ENCODE measurements around the gene GRIK4. TPM values are rescaled to one million over a fixed set of nuclear protein-coding genes. Genes with fewer than 3 reads are reported as not detected.

Gene GRIK4
- polyA plus RNA-seq, 1 experiment = 0.55 TPM

DNA sequence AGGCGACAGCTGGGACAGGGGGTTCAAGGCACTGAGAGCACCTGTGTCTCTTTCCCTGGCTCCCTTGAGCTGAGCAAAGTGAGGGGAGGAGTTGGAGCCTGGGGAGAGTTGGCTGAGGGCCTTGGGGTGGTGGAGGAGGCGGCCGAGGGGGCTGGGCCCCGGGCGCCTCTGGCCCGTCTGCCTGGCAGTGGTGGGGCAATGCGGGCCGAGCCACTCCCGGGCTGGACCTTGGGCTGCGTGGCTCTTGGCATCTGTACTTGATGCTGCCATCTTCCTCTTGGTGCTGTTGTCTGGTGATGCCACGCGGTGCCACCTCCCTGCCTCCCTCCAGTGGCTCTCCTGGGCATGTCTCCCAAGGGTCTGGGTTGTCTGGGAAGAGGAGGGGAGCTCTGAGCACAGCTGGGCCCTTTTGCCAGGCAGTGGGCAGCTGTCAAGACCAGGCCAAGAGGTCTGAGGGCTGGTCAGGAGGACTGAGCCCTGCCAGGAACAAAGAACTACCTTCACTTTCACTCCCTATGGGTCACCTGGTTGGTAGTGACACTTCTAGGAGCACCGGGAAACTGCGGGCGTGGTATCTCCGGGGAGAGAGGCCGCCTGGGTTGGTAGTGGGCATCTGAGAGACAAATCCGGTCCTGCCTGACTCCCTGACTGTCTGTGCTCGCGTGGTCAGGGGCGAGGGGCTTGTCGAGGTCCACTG, 1.3 kb downstream of the GRIK4 start:
- H3K9me3 ChIP-seq (ENCODE audit: control insufficient read depth, insufficient read depth, low read length) = no peaks in the 10 kb centered on the region
- DNase-seq (ENCODE audit: low read depth, low spot score) = no peak
- no peak overlapping the region for H3K4me3 ChIP-seq (ENCODE audit: low read depth, low read length)
- H3K27ac ChIP-seq (ENCODE audit: low read depth, low read length) = no peak overlapping the region
- peaks cover 6% of the 10 kb centered on the region for H3K27me3 ChIP-seq (ENCODE audit: control insufficient read depth, insufficient read depth, low read length)
- TF ChIP-seq, protein P1, sequence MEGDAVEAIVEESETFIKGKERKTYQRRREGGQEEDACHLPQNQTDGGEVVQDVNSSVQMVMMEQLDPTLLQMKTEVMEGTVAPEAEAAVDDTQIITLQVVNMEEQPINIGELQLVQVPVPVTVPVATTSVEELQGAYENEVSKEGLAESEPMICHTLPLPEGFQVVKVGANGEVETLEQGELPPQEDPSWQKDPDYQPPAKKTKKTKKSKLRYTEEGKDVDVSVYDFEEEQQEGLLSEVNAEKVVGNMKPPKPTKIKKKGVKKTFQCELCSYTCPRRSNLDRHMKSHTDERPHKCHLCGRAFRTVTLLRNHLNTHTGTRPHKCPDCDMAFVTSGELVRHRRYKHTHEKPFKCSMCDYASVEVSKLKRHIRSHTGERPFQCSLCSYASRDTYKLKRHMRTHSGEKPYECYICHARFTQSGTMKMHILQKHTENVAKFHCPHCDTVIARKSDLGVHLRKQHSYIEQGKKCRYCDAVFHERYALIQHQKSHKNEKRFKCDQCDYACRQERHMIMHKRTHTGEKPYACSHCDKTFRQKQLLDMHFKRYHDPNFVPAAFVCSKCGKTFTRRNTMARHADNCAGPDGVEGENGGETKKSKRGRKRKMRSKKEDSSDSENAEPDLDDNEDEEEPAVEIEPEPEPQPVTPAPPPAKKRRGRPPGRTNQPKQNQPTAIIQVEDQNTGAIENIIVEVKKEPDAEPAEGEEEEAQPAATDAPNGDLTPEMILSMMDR (IDR thresholded peaks at IDR 0.05; ENCODE audit: low read depth, low read length) = 0 out of 2 replicates have a peak, but pooled peaks have one; percentile 15
- ChIA-PET CTCF (interaction anchor here (0.6 to 8.3 kb wide), 3 partner anchors 173 to 453 kb away, joined by 3 to 121 read pairs (median 3); no protein-coding TSS in a partner anchor), POLR2A (no interaction called here)

GRCh38 chr11:120513436-120514315, 2.1 kb downstream of the GRIK4 start:
- DNase-seq (ENCODE audit: low read depth, low spot score) = no peak
- Histone ChIP-seq H3K27me3 (ENCODE audit: control insufficient read depth, insufficient read depth, low read length) (peaks cover 6% of the 10 kb centered on the region), H3K27ac (ENCODE audit: low read depth, low read length) (no peak overlapping the region), H3K9me3 (ENCODE audit: control insufficient read depth, insufficient read depth, low read length) (no peaks in the 10 kb centered on the region), H3K4me3 (ENCODE audit: low read depth, low read length) (no peak overlapping the region)
- ChIA-PET POLR2A (no interaction called here), CTCF (interaction anchor here (0.6 to 8.3 kb wide), 3 partner anchors 172 to 681 kb away, joined by 3 to 121 read pairs (median 3); no protein-coding TSS in a partner anchor)
- TF ChIP-seq, protein P1 (IDR thresholded peaks at IDR 0.05; ENCODE audit: low read depth, low read length) = no peak

DNA sequence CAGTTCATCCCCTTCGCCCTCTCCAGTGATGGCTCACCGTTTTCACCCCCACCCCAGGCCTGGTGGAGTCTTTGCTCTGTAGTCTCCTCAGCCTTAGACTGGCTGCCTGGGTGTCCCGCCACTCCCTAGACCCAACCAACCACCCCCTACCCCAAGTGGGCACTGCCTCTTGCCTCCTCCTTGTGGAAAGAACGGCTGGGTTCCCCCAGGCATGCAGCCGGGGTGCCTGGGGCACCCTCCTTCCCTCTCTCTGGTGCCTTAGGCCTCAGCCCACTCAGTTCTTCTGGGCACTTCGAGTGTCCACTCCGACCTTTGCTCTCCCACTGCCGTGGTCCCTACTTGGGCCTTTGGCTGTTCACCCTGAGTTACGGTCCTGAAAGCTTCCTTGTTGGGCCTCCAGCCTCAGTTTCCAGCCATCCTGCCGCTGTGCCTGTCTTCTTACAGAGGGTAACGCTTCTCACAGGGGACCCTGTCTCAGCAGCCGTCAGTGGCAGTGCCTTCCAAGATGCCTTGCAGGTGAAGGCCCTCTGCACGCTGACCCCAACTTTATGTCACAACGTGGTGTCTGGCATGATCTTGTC, 3.1 kb downstream of the GRIK4 start:
- Histone ChIP-seq H3K4me3 (ENCODE audit: low read depth, low read length) (no peak overlapping the region), H3K27ac (ENCODE audit: low read depth, low read length) (no peak overlapping the region), H3K9me3 (ENCODE audit: control insufficient read depth, insufficient read depth, low read length) (no peaks in the 10 kb centered on the region), H3K27me3 (ENCODE audit: control insufficient read depth, insufficient read depth, low read length) (peaks cover under 1% of the 10 kb centered on the region)
- DNase-seq (ENCODE audit: low read depth, low spot score) = no peak
- CTCF ChIA-PET = interaction anchor here (0.6 to 8.3 kb wide), 2 partner anchors 171 to 680 kb away, joined by 3 to 121 read pairs; no protein-coding TSS in a partner anchor
- TF ChIP-seq, protein P1 (IDR thresholded peaks at IDR 0.05; ENCODE audit: low read depth, low read length) = no peak
- POLR2A ChIA-PET = no interaction called here

- CTCF ChIA-PET = interaction anchor here (8.3 kb wide), 1 partner anchor 170 kb away, joined by 121 read pairs; no protein-coding TSS in a partner anchor
These were observed 3.7 kb downstream of the GRIK4 start for GRCh38 chr11:120515186-120515723.

More at GRCh38 chr11:120515186-120515723, 3.7 kb downstream of the GRIK4 start:
- no peaks in the 10 kb centered on the region for H3K9me3 ChIP-seq (ENCODE audit: control insufficient read depth, insufficient read depth, low read length)
- no peak for DNase-seq (ENCODE audit: low read depth, low spot score)
- POLR2A ChIA-PET = no interaction called here
- no peak overlapping the region for H3K4me3 ChIP-seq (ENCODE audit: low read depth, low read length)
- no peak overlapping the region for H3K27ac ChIP-seq (ENCODE audit: low read depth, low read length)
- no peaks in the 10 kb centered on the region for H3K27me3 ChIP-seq (ENCODE audit: control insufficient read depth, insufficient read depth, low read length)
- TF ChIP-seq, protein P1 (IDR thresholded peaks at IDR 0.05; ENCODE audit: low read depth, low read length) = no peak

Measured in AG04450 (cell line).